ENCODE results near the gene HRH1. TPM values are rescaled to one million over a fixed set of nuclear protein-coding genes. Genes with fewer than 3 reads are reported as not detected.

HRH1 gene
- total RNA-seq, 1 donor from 2014 or later = 2.1 TPM

DNA sequence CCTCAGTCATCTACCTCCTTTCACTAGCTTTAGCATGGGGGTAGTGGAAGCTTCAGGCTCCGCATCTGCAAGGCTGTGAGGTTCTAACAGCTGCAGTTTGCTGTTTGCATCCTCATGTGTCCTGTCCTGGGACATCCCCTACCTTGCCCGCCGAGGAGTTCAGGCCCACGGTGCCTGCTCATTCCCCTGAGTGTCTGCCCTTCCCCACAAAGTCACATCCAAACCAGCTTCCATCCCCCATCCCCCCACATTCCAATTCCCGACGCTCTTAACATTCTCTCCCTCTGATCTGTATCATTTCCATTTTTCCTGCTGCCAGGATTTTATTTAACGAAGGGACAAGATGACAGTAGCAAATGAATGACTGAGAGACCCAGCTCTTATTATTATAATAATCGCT, 43.8 kb downstream of the HRH1 start:
- Mint-ChIP-seq H3K4me1 (ENCODE audit: low read depth, unreplicated experiment) (peaks cover 42% of the 10 kb centered on the region), H3K36me3 (ENCODE audit: low read depth, unreplicated experiment) (peaks cover 2% of the 10 kb centered on the region), H3K4me3 (ENCODE audit: unreplicated experiment) (peak overlapping the region; percentile 55), H3K27ac (ENCODE audit: unreplicated experiment) (peak overlapping the region; percentile 23), H3K27me3 (ENCODE audit: low read depth, unreplicated experiment) (no peaks in the 10 kb centered on the region), H3K9me3 (ENCODE audit: unreplicated experiment) (peaks cover 2% of the 10 kb centered on the region)
- TF ChIP-seq EZH2 (IDR thresholded peaks at IDR 0.05; ENCODE audit: insufficient read depth, low read length) = no peak
- peak overlapping the region; percentile 54 for H3K4me2 ChIP-seq (ENCODE audit: low read length)
- DNase-seq (ENCODE audit: low read depth) (no peak), FAIRE-seq (no peak)
- no peak overlapping the region for H2AFZ ChIP-seq (ENCODE audit: low read depth, low read length)
- H3K9me3 ChIP-seq (ENCODE audit: insufficient read depth, low read depth, low read length) = no peaks in the 10 kb centered on the region
- H3K4me3 ChIP-seq (ENCODE audit: insufficient read depth, low read depth, low read length) = no peak overlapping the region
- peak overlapping the region; percentile 26 for H3K9ac ChIP-seq (ENCODE audit: low read length)
- peaks cover 51% of the 10 kb centered on the region for H3K4me1 ChIP-seq (ENCODE audit: insufficient read depth, low read length)
- no peaks in the 10 kb centered on the region for H3K36me3 ChIP-seq (ENCODE audit: insufficient read depth, low read length)
- H3K27ac ChIP-seq (ENCODE audit: low read depth, low read length) = no peak overlapping the region
- H4K20me1 ChIP-seq (ENCODE audit: insufficient read depth, low read length) = no peaks in the 10 kb centered on the region
- peaks cover 47% of the 10 kb centered on the region for H3K79me2 ChIP-seq (ENCODE audit: insufficient read depth, low read length)
- H3K27me3 ChIP-seq (ENCODE audit: insufficient read depth, low read length) = no peaks in the 10 kb centered on the region

DNA sequence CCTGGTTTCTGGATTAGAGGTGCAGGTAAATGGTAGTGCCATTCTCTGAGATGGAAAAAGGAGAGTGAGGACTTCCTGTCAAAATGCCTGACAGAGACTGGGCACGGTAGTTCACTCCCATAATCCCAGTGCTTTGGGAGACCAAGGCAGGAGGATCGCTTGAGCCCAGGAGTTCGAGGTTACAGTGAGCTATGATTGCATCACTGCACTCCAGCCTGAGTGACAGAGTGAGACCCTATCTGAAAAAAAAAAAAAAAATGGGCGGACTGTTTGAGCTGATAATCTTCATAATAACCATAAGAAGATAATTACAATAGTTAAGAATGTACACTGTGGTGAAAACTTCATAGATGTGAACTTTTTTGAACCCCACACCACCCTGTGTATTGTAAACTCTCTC, 44.2 kb downstream of the HRH1 start:
- no peaks in the 10 kb centered on the region for H4K20me1 ChIP-seq (ENCODE audit: insufficient read depth, low read length)
- H3K4me1 ChIP-seq (ENCODE audit: insufficient read depth, low read length) = peaks cover 51% of the 10 kb centered on the region
- DNase-seq (ENCODE audit: low read depth) (no peak), FAIRE-seq (no peak)
- H3K27me3 ChIP-seq (ENCODE audit: insufficient read depth, low read length) = no peaks in the 10 kb centered on the region
- peak overlapping the region; percentile 54 for H3K4me2 ChIP-seq (ENCODE audit: low read length)
- H2AFZ ChIP-seq (ENCODE audit: low read depth, low read length) = no peak overlapping the region
- no peak overlapping the region for H3K4me3 ChIP-seq (ENCODE audit: insufficient read depth, low read depth, low read length)
- Mint-ChIP-seq H3K4me3 (ENCODE audit: unreplicated experiment) (no peak overlapping the region), H3K36me3 (ENCODE audit: low read depth, unreplicated experiment) (peaks cover 2% of the 10 kb centered on the region), H3K4me1 (ENCODE audit: low read depth, unreplicated experiment) (peaks cover 42% of the 10 kb centered on the region), H3K27me3 (ENCODE audit: low read depth, unreplicated experiment) (no peaks in the 10 kb centered on the region), H3K27ac (ENCODE audit: unreplicated experiment) (peak overlapping the region; percentile 23), H3K9me3 (ENCODE audit: unreplicated experiment) (peaks cover 2% of the 10 kb centered on the region)
- no peak for TF ChIP-seq EZH2 (IDR thresholded peaks at IDR 0.05; ENCODE audit: insufficient read depth, low read length)
- TF ChIP-seq, protein P1, sequence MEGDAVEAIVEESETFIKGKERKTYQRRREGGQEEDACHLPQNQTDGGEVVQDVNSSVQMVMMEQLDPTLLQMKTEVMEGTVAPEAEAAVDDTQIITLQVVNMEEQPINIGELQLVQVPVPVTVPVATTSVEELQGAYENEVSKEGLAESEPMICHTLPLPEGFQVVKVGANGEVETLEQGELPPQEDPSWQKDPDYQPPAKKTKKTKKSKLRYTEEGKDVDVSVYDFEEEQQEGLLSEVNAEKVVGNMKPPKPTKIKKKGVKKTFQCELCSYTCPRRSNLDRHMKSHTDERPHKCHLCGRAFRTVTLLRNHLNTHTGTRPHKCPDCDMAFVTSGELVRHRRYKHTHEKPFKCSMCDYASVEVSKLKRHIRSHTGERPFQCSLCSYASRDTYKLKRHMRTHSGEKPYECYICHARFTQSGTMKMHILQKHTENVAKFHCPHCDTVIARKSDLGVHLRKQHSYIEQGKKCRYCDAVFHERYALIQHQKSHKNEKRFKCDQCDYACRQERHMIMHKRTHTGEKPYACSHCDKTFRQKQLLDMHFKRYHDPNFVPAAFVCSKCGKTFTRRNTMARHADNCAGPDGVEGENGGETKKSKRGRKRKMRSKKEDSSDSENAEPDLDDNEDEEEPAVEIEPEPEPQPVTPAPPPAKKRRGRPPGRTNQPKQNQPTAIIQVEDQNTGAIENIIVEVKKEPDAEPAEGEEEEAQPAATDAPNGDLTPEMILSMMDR (IDR thresholded peaks at IDR 0.05; ENCODE audit: insufficient read depth, low read depth, low read length) = no peak
- H3K9ac ChIP-seq (ENCODE audit: low read length) = peak overlapping the region; percentile 26
- no peaks in the 10 kb centered on the region for H3K9me3 ChIP-seq (ENCODE audit: insufficient read depth, low read depth, low read length)
- H3K36me3 ChIP-seq (ENCODE audit: insufficient read depth, low read length) = no peaks in the 10 kb centered on the region
- H3K79me2 ChIP-seq (ENCODE audit: insufficient read depth, low read length) = peaks cover 50% of the 10 kb centered on the region
- H3K27ac ChIP-seq (ENCODE audit: low read depth, low read length) = no peak overlapping the region

DNA sequence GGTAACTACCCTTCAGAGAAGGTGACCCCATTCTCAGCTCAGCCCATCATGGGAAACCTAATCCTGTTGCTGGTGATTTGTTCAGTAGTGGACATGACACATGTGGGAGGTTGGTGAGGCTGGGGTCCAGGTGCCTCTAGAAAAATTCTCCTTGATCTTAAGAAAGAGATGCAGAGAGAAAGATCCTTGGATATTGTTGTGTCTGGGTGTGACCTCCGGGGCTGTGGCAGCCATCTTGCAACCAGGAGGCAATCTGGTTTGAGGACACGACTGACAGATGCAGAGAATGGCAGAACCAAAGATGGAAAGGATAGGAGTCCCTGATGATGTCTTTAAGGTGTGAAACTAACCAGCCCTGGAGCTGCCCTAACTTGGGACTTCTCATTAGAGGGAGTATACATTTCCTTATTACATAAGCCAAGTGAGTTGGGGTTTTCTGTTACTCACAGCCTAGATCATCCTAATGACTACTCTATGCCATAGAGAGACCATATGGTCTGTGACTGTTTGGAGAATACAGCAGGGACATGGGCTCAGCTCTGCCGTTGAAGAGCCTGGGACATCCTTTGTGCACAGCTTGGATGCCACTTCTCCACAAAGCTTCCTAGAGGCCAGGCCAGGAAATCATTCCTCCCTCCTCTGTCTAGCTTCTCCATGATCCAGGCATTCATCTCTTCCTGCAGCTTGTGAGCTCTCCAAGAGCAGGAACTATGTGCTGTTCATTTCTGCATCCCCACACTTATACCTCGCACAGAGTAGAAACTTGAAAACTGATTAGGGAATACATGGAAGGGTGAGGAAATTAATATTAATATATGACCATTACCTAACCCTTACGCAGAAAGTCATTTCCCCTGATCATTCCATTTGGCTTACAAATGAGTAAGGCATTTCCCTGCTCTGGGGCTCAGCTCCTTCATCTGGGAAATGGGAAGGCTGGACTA, 45.9 kb downstream of the HRH1 start:
- Histone ChIP-seq H3K4me2 (ENCODE audit: low read length) (peak overlapping the region; percentile 71), H3K4me3 (ENCODE audit: insufficient read depth, low read depth, low read length) (no peak overlapping the region), H3K4me1 (ENCODE audit: insufficient read depth, low read length) (peaks cover 57% of the 10 kb centered on the region), H3K27me3 (ENCODE audit: insufficient read depth, low read length) (no peaks in the 10 kb centered on the region), H3K36me3 (ENCODE audit: insufficient read depth, low read length) (no peaks in the 10 kb centered on the region), H3K79me2 (ENCODE audit: insufficient read depth, low read length) (peaks cover 58% of the 10 kb centered on the region), H3K9me3 (ENCODE audit: insufficient read depth, low read depth, low read length) (no peaks in the 10 kb centered on the region), H3K9ac (ENCODE audit: low read length) (no peak overlapping the region), H4K20me1 (ENCODE audit: insufficient read depth, low read length) (no peaks in the 10 kb centered on the region), H3K27ac (ENCODE audit: low read depth, low read length) (peak overlapping the region; percentile 75), H2AFZ (ENCODE audit: low read depth, low read length) (no peak overlapping the region)
- no peak for TF ChIP-seq EZH2 (IDR thresholded peaks at IDR 0.05; ENCODE audit: insufficient read depth, low read length)
- TF ChIP-seq, protein P1 (IDR thresholded peaks at IDR 0.05; ENCODE audit: insufficient read depth, low read depth, low read length) = no peak
- FAIRE-seq (no peak), DNase-seq (ENCODE audit: low read depth) (peak; percentile 57)
- no peaks in the 10 kb centered on the region for H3K9me3 Mint-ChIP-seq (ENCODE audit: unreplicated experiment)
- no peak overlapping the region for H3K4me3 Mint-ChIP-seq (ENCODE audit: unreplicated experiment)
- H3K27ac Mint-ChIP-seq (ENCODE audit: unreplicated experiment) = peak overlapping the region; percentile 81
- no peaks in the 10 kb centered on the region for H3K36me3 Mint-ChIP-seq (ENCODE audit: low read depth, unreplicated experiment)
- H3K4me1 Mint-ChIP-seq (ENCODE audit: low read depth, unreplicated experiment) = peaks cover 42% of the 10 kb centered on the region
- H3K27me3 Mint-ChIP-seq (ENCODE audit: low read depth, unreplicated experiment) = no peaks in the 10 kb centered on the region

Measured in astrocyte (in vitro differentiated cells and primary cell).